Naive B cell (primary cell): ENCODE results near the gene COL19A1. TPM values are rescaled to one million over a fixed set of nuclear protein-coding genes. Genes with fewer than 3 reads are reported as not detected.

Experiments used
- ATAC-seq, 2 donors: fragments of 150-1000 bp; cut with Tn5 transposase; 2 replicates each; pipeline ENCODE4 v1.10.0; 2021; ENCODE audit warnings: low read depth in 2 of 2, mild to moderate bottlenecking in 2 of 2, moderate library complexity in 2 of 2
- DNase-seq: peaks from one replicate; pipeline ENCODE4 v3.0.0; 2022
- H3K27ac Mint-ChIP-seq, 6 donors: one replicate each; pipeline ENCODE4 v1.8.0; 2020 to 2022; ENCODE audit warnings: mild to moderate bottlenecking in 6 of 6, mixed read lengths in 6 of 6, moderate library complexity in 5 of 6, inconsistent platforms in 2 of 6
- H3K27me3 Mint-ChIP-seq, 3 donors: one replicate each; pipeline ENCODE4 v1.8.0; 2021 to 2022; ENCODE audit warnings: mixed read lengths in 3 of 3, mild to moderate bottlenecking in 1 of 3
- H3K36me3 Mint-ChIP-seq, 2 donors: one replicate each; pipeline ENCODE4 v1.8.0; 2020 to 2022; ENCODE audit warnings: mixed read lengths in 2 of 2, inconsistent platforms in 1 of 2, mild to moderate bottlenecking in 1 of 2
- H3K4me1 Mint-ChIP-seq, 3 donors: one replicate each; pipeline ENCODE4 v1.8.0; 2020 to 2022; ENCODE audit warnings: mixed read lengths in 3 of 3, inconsistent platforms in 1 of 3, mild to moderate bottlenecking in 1 of 3, moderate library complexity in 1 of 3
- H3K4me3 Mint-ChIP-seq, 8 donors: one replicate each; pipeline ENCODE4 v1.8.0; 2020 to 2022; ENCODE audit warnings: mild to moderate bottlenecking in 8 of 8, mixed read lengths in 8 of 8, moderate library complexity in 8 of 8, inconsistent platforms in 2 of 8
- H3K9me3 Mint-ChIP-seq, 7 donors: one replicate each; pipeline ENCODE4 v1.8.0; 2020 to 2022; ENCODE audit warnings: mixed read lengths in 7 of 7, mild to moderate bottlenecking in 5 of 7, inconsistent platforms in 2 of 7, moderate library complexity in 1 of 7
- polyA plus RNA-seq, 6 donors: library from polyadenylated mRNA; unstranded; fragments of 300-500 nt; fragmentation: Illumina TruSeq; gene quantifications; one replicate each; pipeline ENCODE4 v1.2.3, GENCODE V29; 2021; ENCODE audit warnings: low read depth in 6 of 6

The COL19A1 gene
- polyA plus RNA-seq, 6 donors from 2014 or later = 14.1 to 47.3 (median 31.9) TPM

- Mint-ChIP-seq H3K36me3 (peaks cover 29 to 42% of the 10 kb centered on the region in 2 donors), H3K27ac (no peak overlapping the region), H3K4me3 (no peak overlapping the region), H3K27me3 (no peaks in the 10 kb centered on the region), H3K4me1 (no peaks in the 10 kb centered on the region), H3K9me3 (no peaks in the 10 kb centered on the region)
- no peak for DNase-seq
- no peak for ATAC-seq
Observed at GRCh38 chr6:70136996-70137395, 270.6 kb downstream of the COL19A1 start.

GRCh38 chr6:70140496-70140895, 274.1 kb downstream of the COL19A1 start:
- Mint-ChIP-seq H3K27me3 (no peaks in the 10 kb centered on the region), H3K36me3 (peaks cover 46 to 61% of the 10 kb centered on the region in 2 donors), H3K27ac (no peak overlapping the region), H3K4me3 (no peak overlapping the region), H3K9me3 (no peaks in the 10 kb centered on the region), H3K4me1 (no peaks in the 10 kb centered on the region)
- no peak for ATAC-seq
- no peak for DNase-seq

GRCh38 chr6:70142034-70142433, 275.7 kb downstream of the COL19A1 start:
- no peak for DNase-seq
- Mint-ChIP-seq H3K27ac (no peak overlapping the region), H3K27me3 (no peaks in the 10 kb centered on the region), H3K36me3 (peaks cover 48 to 55% of the 10 kb centered on the region in 2 donors), H3K4me3 (no peak overlapping the region), H3K9me3 (no peaks in the 10 kb centered on the region), H3K4me1 (no peaks in the 10 kb centered on the region)
- ATAC-seq = no peak

- H3K4me3 Mint-ChIP-seq = no peak overlapping the region
- no peak for ATAC-seq
- no peaks in the 10 kb centered on the region for H3K4me1 Mint-ChIP-seq
- H3K9me3 Mint-ChIP-seq = no peaks in the 10 kb centered on the region
- no peak for DNase-seq
- no peak overlapping the region for H3K27ac Mint-ChIP-seq
- no peaks in the 10 kb centered on the region for H3K27me3 Mint-ChIP-seq
- H3K36me3 Mint-ChIP-seq = peaks cover 41 to 44% of the 10 kb centered on the region in 2 donors
Observed at GRCh38 chr6:70145178-70145577, 278.8 kb downstream of the COL19A1 start.

GRCh38 chr6:70149209-70149788, 282.9 kb downstream of the COL19A1 start:
- H3K27ac Mint-ChIP-seq = no peak overlapping the region
- H3K4me1 Mint-ChIP-seq = no peaks in the 10 kb centered on the region
- H3K9me3 Mint-ChIP-seq = no peaks in the 10 kb centered on the region
- ATAC-seq (no peak), DNase-seq (no peak)
- peaks cover 49 to 50% of the 10 kb centered on the region in 2 donors for H3K36me3 Mint-ChIP-seq
- no peak overlapping the region for H3K4me3 Mint-ChIP-seq
- H3K27me3 Mint-ChIP-seq = no peaks in the 10 kb centered on the region

- ATAC-seq (no peak), DNase-seq (no peak)
- Mint-ChIP-seq H3K4me3 (no peak overlapping the region), H3K36me3 (peaks cover 44 to 50% of the 10 kb centered on the region in 2 donors), H3K9me3 (no peaks in the 10 kb centered on the region), H3K4me1 (no peaks in the 10 kb centered on the region), H3K27ac (no peak overlapping the region), H3K27me3 (no peaks in the 10 kb centered on the region)
Observed at GRCh38 chr6:70150521-70150920, 284.2 kb downstream of the COL19A1 start.

- Mint-ChIP-seq H3K4me3 (no peak overlapping the region), H3K9me3 (no peaks in the 10 kb centered on the region), H3K27me3 (no peaks in the 10 kb centered on the region), H3K36me3 (peaks cover 55 to 56% of the 10 kb centered on the region in 2 donors), H3K27ac (peak overlapping the region in 1 of 6 donors; percentile 56), H3K4me1 (no peaks in the 10 kb centered on the region)
- ATAC-seq (no peak), DNase-seq (no peak)
Observed at GRCh38 chr6:70151616-70152015, 285.3 kb downstream of the COL19A1 start.

GRCh38 chr6:70152786-70153185, 286.4 kb downstream of the COL19A1 start:
- Mint-ChIP-seq H3K27ac (peak overlapping the region in 1 of 6 donors; percentile 6), H3K27me3 (no peaks in the 10 kb centered on the region), H3K36me3 (peaks cover 53 to 54% of the 10 kb centered on the region in 2 donors), H3K9me3 (no peaks in the 10 kb centered on the region), H3K4me3 (no peak overlapping the region), H3K4me1 (no peaks in the 10 kb centered on the region)
- DNase-seq (no peak), ATAC-seq (no peak)

- Mint-ChIP-seq H3K9me3 (no peaks in the 10 kb centered on the region), H3K4me1 (no peaks in the 10 kb centered on the region), H3K36me3 (peaks cover 48 to 52% of the 10 kb centered on the region in 2 donors), H3K27ac (no peak overlapping the region), H3K4me3 (no peak overlapping the region), H3K27me3 (no peaks in the 10 kb centered on the region)
- DNase-seq (no peak), ATAC-seq (no peak)
Observed at GRCh38 chr6:70157086-70157485, 290.7 kb downstream of the COL19A1 start.

- no peak for DNase-seq
- Mint-ChIP-seq H3K36me3 (peaks cover 47 to 63% of the 10 kb centered on the region in 2 donors), H3K4me1 (no peaks in the 10 kb centered on the region), H3K27ac (peak overlapping the region in 2 of 6 donors; percentile 6 to 21), H3K27me3 (no peaks in the 10 kb centered on the region), H3K9me3 (no peaks in the 10 kb centered on the region), H3K4me3 (no peak overlapping the region)
- ATAC-seq = no peak
Observed at GRCh38 chr6:70160276-70160675, 293.9 kb downstream of the COL19A1 start.

GRCh38 chr6:70162972-70163371, 296.6 kb downstream of the COL19A1 start:
- Mint-ChIP-seq H3K4me1 (peaks cover 0 to 5% (median 0%) of the 10 kb centered on the region in 3 donors), H3K9me3 (no peaks in the 10 kb centered on the region), H3K27me3 (no peaks in the 10 kb centered on the region), H3K4me3 (no peak overlapping the region), H3K36me3 (peaks cover 38 to 51% of the 10 kb centered on the region in 2 donors), H3K27ac (no peak overlapping the region)
- ATAC-seq = no peak
- no peak for DNase-seq

- H3K27ac Mint-ChIP-seq = peak overlapping the region in 1 of 6 donors; percentile 54
- no peaks in the 10 kb centered on the region for H3K27me3 Mint-ChIP-seq
- DNase-seq (no peak), ATAC-seq (no peak)
- H3K9me3 Mint-ChIP-seq = no peaks in the 10 kb centered on the region
- H3K36me3 Mint-ChIP-seq = peaks cover 40 to 50% of the 10 kb centered on the region in 2 donors
- peaks cover 0 to 5% (median 0%) of the 10 kb centered on the region in 3 donors for H3K4me1 Mint-ChIP-seq
- H3K4me3 Mint-ChIP-seq = no peak overlapping the region
Observed at GRCh38 chr6:70163795-70164194, 297.4 kb downstream of the COL19A1 start.

- ATAC-seq = no peak
Observed at GRCh38 chr6:70164556-70164955, 298.2 kb downstream of the COL19A1 start.

GRCh38 chr6:70166088-70166958, 300.0 kb downstream of the COL19A1 start:
- DNase-seq (no peak), ATAC-seq (peak; percentile 46 to 63)
- Mint-ChIP-seq H3K27ac (peak overlapping the region in 5 of 6 donors; percentile 14 to 88 (median 73)), H3K27me3 (no peaks in the 10 kb centered on the region), H3K36me3 (peaks cover 45 to 49% of the 10 kb centered on the region in 2 donors), H3K4me3 (no peak overlapping the region), H3K9me3 (no peaks in the 10 kb centered on the region), H3K4me1 (peaks cover 0 to 5% (median 0%) of the 10 kb centered on the region in 3 donors)

More at GRCh38 chr6:70164556-70164955, 298.2 kb downstream of the COL19A1 start:
- Mint-ChIP-seq H3K9me3 (no peaks in the 10 kb centered on the region), H3K27ac (peak overlapping the region in 2 of 6 donors; percentile 27 to 60), H3K36me3 (peaks cover 42 to 47% of the 10 kb centered on the region in 2 donors), H3K4me3 (no peak overlapping the region), H3K27me3 (no peaks in the 10 kb centered on the region), H3K4me1 (peaks cover 0 to 5% (median 0%) of the 10 kb centered on the region in 3 donors)
- DNase-seq = no peak
